ENCODE results near the gene PTPRD. TPM values are rescaled to one million over a fixed set of nuclear protein-coding genes. Genes with fewer than 3 reads are reported as not detected.

The PTPRD gene
- total RNA-seq, 1 experiment from 2014 or later = 0.02 TPM

DNA sequence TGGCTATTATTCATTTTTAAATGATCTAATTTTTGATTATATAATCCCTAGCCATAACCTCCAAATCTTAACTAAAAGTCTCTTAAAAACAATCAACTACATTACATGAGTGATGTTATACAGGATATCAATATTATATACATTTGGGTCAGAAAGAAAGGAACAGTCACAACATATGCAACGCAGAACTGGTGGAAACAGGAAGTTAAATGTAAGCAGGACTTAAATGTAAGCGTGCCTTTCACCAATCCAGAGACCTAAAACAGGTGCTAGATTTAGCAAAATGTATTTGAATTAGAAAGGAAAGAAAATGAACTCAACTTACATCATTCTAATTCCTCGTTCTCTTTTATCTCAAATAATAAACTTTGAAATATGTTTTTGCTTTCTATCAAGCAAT is 738.5 kb downstream of the PTPRD start:
- no TSS peak for BruUV-seq (replicated peaks)
- H2AFZ ChIP-seq (ENCODE audit: low read depth, low read length, poor library complexity, severe bottlenecking) = no peak overlapping the region
- H4K20me1 ChIP-seq (ENCODE audit: insufficient read depth) = no peaks in the 10 kb centered on the region
- CTCF ChIA-PET = no interaction called here
- TF ChIP-seq EZH2 (IDR thresholded peaks at IDR 0.05) (no peak), REST (IDR thresholded peaks at IDR 0.05; ENCODE audit: low read depth) (no peak), TCF7L2 (IDR thresholded peaks at IDR 0.05; ENCODE audit: borderline replicate concordance, extremely low read depth, insufficient read depth, insufficient read length) (no peak), FOSL1 (IDR thresholded peaks at IDR 0.05; ENCODE audit: low read depth) (no peak), ZFX (IDR thresholded peaks at IDR 0.05) (no peak), EZH2phosphoT487 (IDR thresholded peaks at IDR 0.05; ENCODE audit: borderline replicate concordance) (no peak), SRF (IDR thresholded peaks at IDR 0.05; ENCODE audit: low read depth) (no peak), JUND (IDR thresholded peaks at IDR 0.05) (no peak), YY1 (IDR thresholded peaks at IDR 0.05; ENCODE audit: extremely low read depth, insufficient replicate concordance, low read depth, low read length) (no peak), EGR1 (IDR thresholded peaks at IDR 0.05; ENCODE audit: low read depth) (no peak), POLR2A (IDR thresholded peaks at IDR 0.05; ENCODE audit: borderline replicate concordance, extremely low read depth, insufficient read depth, insufficient read length) (no peak), CBX3 (IDR thresholded peaks at IDR 0.05; ENCODE audit: low read depth) (no peak)
- no peaks in the 10 kb centered on the region for H3K9me2 ChIP-seq (ENCODE audit: insufficient read depth)
- RAD21 ChIA-PET (ENCODE audit: low non-redundant PET in 1 of 2, low total read pairs in 2 of 2, uncharacterized antibody in 2 of 2, unreplicated experiment in 2 of 2) = no interaction called here
- no peak overlapping the region for H3K9ac ChIP-seq (ENCODE audit: low read length)
- H3K79me2 ChIP-seq (ENCODE audit: insufficient read depth, low read length) = no peaks in the 10 kb centered on the region
- H3K4me3 ChIP-seq (replicated peaks in 1 of 2; ENCODE audit: low read depth in 1 of 2, low read length in 2 of 2) = no peak overlapping the region
- H3K4me2 ChIP-seq (ENCODE audit: low read length) = no peak overlapping the region
- H3K4me1 ChIP-seq (ENCODE audit: control insufficient read depth in 1 of 2, insufficient read depth in 2 of 2, low read length in 2 of 2) = no peaks in the 10 kb centered on the region
- POLR2A ChIA-PET = no interaction called here
- no peak overlapping the region for H3K27ac ChIP-seq (ENCODE audit: low read depth, low read length)
- intact Hi-C loops (cut with micrococcal nuclease) = no loop called here
- DNase-seq (ENCODE audit: low read depth, low spot score) = no peak
- no peaks in the 10 kb centered on the region for H3K36me3 ChIP-seq (ENCODE audit: control insufficient read depth in 1 of 2, insufficient read depth in 2 of 2, low read length in 2 of 2)
- no peaks in the 10 kb centered on the region for H3K27me3 ChIP-seq (ENCODE audit: insufficient read depth, low read length)
- no peak for ATAC-seq
- H3K9me3 ChIP-seq (ENCODE audit: control insufficient read depth in 1 of 2, insufficient read depth in 1 of 2, low read depth in 1 of 2, low read length in 2 of 2) = peaks cover 6 to 12% of the 10 kb centered on the region in 2 experiments; a peak in 2 of 4 replicates
